AG04450 (cell line): ENCODE results near the gene TNP2. TPM values are rescaled to one million over a fixed set of nuclear protein-coding genes. Genes with fewer than 3 reads are reported as not detected.
"Not testable (repeated sequence)": the region's sequence is repeated elsewhere in the genome, so short reads cannot be mapped to it uniquely, and the experiment has no call there.

Source experiments
- CTCF ChIA-PET: fragments of 300-600, 350-600 bp; formaldehyde crosslinking; extraction: SDS; loops from one replicate; lab custom pipeline; 2022; ENCODE audit warnings: antibody characterized with exemption, inconsistent platforms; lab: Charles Lee
- POLR2A ChIA-PET: fragments of 350-600 bp; formaldehyde crosslinking; extraction: SDS; loops from one replicate; lab custom pipeline; 2021; ENCODE audit warnings: antibody characterized with exemption, inconsistent platforms; lab: Yijun Ruan, JAX
- DNase-seq: peaks from one replicate; pipeline ENCODE4 v3.0.0-alpha.2; 2011; ENCODE audit warnings: low read depth, low spot score
- H3K27ac ChIP-seq: one replicate; pipeline ENCODE4 v1.5.1; 2012; ENCODE audit warnings: low read depth, low read length, control low read depth
- H3K27me3 ChIP-seq: one replicate; pipeline ENCODE4 v1.6.0; 2012; ENCODE audit warnings: low read length; ENCODE audit not compliant: control insufficient read depth, insufficient read depth
- H3K4me3 ChIP-seq: 2 replicates; pipeline ENCODE4 v1.5.1; 2011; ENCODE audit warnings: mild to moderate bottlenecking, low read depth, low read length, control low read depth
- H3K9me3 ChIP-seq: 2 replicates; pipeline ENCODE4 v1.5.1; 2012; ENCODE audit warnings: low read length; ENCODE audit not compliant: control insufficient read depth, insufficient read depth
- CTCF ChIP-seq: IDR thresholded peaks from 2 replicates; pipeline ENCODE4 v1.5.1; 2011; ENCODE audit warnings: low read depth, low read length, control low read depth, inconsistent platforms
- polyA plus RNA-seq: library from polyadenylated mRNA; depleted of rRNA; stranded (reverse); fragments of >200 nt; gene quantifications from 2 replicates; pipeline ENCODE4 v1.2.3, GENCODE V29; 2011; rRNA removed
- small RNA-seq: library from RNA; depleted of rRNA; stranded (forward); fragments of <200 nt; gene quantifications from one replicate; pipeline ENCODE3, GENCODE V24; 2012; ENCODE audit warnings: low read depth; ENCODE audit not compliant: insufficient read length

The TNP2 gene
- polyA plus RNA-seq, 1 experiment = not detected

GRCh38 chr16:11224894-11225676 is 44.0 kb downstream of the TNP2 start:
- Histone ChIP-seq H3K9me3 (no peaks in the 10 kb centered on the region; the same call in 1 of the 2 replicates), H3K27me3 (no peaks in the 10 kb centered on the region), H3K27ac (no peak overlapping the region), H3K4me3 (no peak overlapping the region)
- CTCF ChIA-PET = no interaction called here
- TF ChIP-seq CTCF = no peak
- POLR2A ChIA-PET = no interaction called here
- DNase-seq = no peak

- H3K27ac ChIP-seq = no peak overlapping the region
- H3K4me3 ChIP-seq = no peak overlapping the region
- ChIA-PET POLR2A (no interaction called here), CTCF (no interaction called here)
- H3K27me3 ChIP-seq = no peaks in the 10 kb centered on the region
- no peak for TF ChIP-seq CTCF
- DNase-seq = no peak
- no peaks in the 10 kb centered on the region; the same call in none of the 2 replicates for H3K9me3 ChIP-seq
These were observed 44.8 kb downstream of the TNP2 start for GRCh38 chr16:11224096-11224893.

- H3K9me3 ChIP-seq = peaks cover 12% of the 10 kb centered on the region
- CTCF ChIA-PET, POLR2A ChIA-PET, H3K4me3 ChIP-seq, H3K27me3 ChIP-seq, H3K27ac ChIP-seq, DNase-seq: not testable (repeated sequence)
These were observed 48.6 kb downstream of the TNP2 start for GRCh38 chr16:11220507-11220906.

GRCh38 chr16:11219178-11219577 is 49.9 kb downstream of the TNP2 start:
- peaks cover 12% of the 10 kb centered on the region for H3K9me3 ChIP-seq
- H3K4me3 ChIP-seq = no peak overlapping the region
- CTCF ChIA-PET = interaction anchor here (0.8 to 1.7 kb wide), 4 partner anchors 19 to 259 kb away, joined by 3 to 6 read pairs (median 4); no protein-coding TSS in a partner anchor
- DNase-seq = no peak
- H3K27me3 ChIP-seq = no peaks in the 10 kb centered on the region
- POLR2A ChIA-PET = no interaction called here
- no peak overlapping the region for H3K27ac ChIP-seq
- TF ChIP-seq CTCF = no peak

- H3K27ac ChIP-seq = no peak overlapping the region
- CTCF ChIA-PET = interaction anchor here (0.8 to 1.7 kb wide), 6 partner anchors 9 to 258 kb away, joined by 3 to 6 read pairs (median 4); no protein-coding TSS in a partner anchor
- no peak overlapping the region for H3K4me3 ChIP-seq
- DNase-seq = no peak
- no peaks in the 10 kb centered on the region for H3K27me3 ChIP-seq
- TF ChIP-seq CTCF = peak; percentile 57
- POLR2A ChIA-PET = no interaction called here
- peaks cover 12% of the 10 kb centered on the region for H3K9me3 ChIP-seq
These were observed 50.5 kb downstream of the TNP2 start for GRCh38 chr16:11218604-11218962.

Small RNA genes within 50 kb of the gene (small RNA-seq; reads per million reads assigned to genes)
- gene MIR548H2 (not detected), gene RF00019 (not detected), gene RF00554 (not detected)

Other genes starting within 250 kb of the TNP2 start
- gene SOCS1, start 13.1 kb downstream of the TNP2 start, polyA plus RNA-seq = 11.6 and 21.9 TPM in 2 replicates
- not detected in 2 replicates for gene PRM3, start 4.3 kb upstream of the TNP2 start, polyA plus RNA-seq
- gene PRM2, start 7.2 kb upstream of the TNP2 start, polyA plus RNA-seq = not detected in 2 replicates
- not detected in 2 replicates for gene PRM1, start 12.0 kb upstream of the TNP2 start, polyA plus RNA-seq
- 3.8 and 4.7 TPM in 2 replicates for gene RMI2, start 76.1 kb upstream of the TNP2 start, polyA plus RNA-seq